Measurements from ENCODE around the gene STAMBPL1.
"Not testable (repeated sequence)": the region's sequence is repeated elsewhere in the genome, so short reads cannot be mapped to it uniquely, and the experiment has no call there.

Gene STAMBPL1

DNA sequence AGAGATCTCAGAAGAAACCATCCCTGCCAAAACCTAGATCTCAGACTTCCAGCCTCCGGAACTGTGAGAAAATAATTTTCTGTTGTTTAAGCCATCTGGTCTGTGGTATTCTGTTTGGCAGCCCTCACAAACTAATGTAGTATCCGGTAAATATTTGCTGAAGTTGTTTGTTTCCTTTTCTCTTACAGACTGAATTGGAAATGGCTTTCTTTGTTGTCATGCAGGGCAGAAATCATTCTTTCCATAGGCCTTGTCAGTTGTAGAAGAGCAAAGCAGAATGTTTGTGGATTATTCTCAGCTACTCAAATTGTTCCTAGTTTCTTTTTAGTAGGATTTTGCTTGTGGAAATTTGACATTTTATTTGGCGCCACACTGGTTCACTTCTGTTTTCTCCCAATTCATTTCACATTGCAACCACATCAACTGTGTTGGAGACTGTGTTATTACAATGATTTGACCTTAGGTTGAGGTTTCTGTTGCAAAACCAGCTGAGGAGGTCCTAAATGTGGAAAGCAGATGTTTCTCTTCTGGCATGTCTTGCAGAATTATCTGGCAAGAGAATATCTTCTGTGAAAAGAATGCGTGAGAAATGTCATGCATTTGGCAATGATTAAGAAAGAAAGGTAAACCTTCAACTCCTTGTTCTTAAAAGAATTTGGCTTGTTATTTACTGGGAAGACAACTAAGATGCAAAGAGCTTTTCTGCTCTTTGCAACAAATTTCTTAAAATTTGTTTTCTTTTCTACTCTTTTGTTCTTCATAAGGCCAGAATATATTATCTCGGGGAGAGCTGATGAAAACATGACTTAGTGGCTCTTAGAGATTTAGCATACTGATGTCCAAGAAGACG, 46.7 kb downstream of the STAMBPL1 start:
- DNase-seq: no peak

DNA sequence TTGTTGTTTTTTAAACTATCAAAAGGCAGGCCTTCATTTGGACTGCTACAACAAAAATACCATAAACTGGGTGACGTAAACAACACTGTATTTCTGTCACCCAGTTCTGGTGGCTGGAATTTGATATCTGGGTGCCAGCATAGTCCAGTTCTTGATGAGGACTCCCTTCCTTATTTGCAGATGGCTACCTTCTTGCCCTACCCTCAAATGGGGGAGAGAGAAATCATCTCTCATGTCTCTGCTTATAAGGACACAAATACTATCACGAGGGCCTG, 47.3 kb downstream of the STAMBPL1 start:
- no peak for DNase-seq

DNA sequence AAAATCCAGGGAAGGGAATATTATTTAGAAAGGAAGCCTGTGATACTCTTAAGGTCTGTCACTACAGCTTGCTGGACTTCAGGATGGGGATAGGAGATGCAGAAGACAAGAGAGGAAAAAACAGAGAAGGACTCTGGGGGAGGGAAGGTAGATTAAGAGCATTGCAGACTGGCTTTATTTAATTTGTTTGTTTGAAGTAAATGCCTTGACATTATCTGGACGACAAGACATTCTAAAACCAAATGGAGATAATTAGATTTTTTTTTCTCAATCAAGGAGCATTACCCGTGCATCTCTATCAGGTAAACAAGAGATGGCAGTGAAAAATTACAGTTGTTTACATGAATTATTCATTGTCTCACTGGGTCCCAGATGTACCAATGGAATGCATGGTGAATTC, 48.2 kb downstream of the STAMBPL1 start:
- DNase-seq: no peak

DNA sequence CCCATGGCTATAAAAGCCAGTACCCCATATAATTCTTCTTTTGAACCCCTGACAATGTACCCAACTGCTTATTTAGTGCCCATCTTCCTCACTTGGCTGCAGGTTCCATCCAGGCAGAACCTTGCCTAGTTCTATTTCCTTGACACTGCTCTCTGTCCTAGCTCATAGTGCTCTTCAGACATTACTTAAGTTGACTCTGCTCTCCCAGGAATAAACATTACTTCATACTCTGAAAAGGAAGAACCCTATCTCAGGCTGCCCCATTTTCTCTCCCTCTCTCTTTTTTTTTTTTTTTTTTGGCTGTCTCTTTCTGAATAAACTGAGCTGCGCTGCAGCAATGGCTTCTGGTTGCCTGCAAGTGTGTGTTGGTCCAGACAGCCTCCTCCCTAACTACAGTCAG, 51.5 kb downstream of the STAMBPL1 start:
- no peak for DNase-seq

DNA sequence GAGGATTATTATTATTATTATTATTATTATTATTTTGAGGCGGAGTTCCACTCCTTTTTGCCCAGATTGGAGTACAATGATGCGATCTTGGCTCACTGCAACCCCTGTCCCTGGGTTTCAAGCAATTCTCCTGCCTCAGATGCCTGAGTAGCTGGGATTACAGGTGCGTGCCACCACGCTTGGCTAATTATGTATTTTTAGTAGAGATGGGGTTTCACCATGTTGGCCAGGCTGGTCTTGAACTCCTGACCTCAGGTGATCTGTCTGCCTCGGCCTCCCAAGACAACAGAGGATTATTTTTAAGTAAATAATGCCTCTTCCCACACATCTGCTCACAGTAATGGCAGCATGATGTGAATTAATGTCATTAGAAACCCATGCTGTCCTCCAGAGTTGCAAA, 52.0 kb downstream of the STAMBPL1 start:
- not testable (repeated sequence) for DNase-seq

DNA sequence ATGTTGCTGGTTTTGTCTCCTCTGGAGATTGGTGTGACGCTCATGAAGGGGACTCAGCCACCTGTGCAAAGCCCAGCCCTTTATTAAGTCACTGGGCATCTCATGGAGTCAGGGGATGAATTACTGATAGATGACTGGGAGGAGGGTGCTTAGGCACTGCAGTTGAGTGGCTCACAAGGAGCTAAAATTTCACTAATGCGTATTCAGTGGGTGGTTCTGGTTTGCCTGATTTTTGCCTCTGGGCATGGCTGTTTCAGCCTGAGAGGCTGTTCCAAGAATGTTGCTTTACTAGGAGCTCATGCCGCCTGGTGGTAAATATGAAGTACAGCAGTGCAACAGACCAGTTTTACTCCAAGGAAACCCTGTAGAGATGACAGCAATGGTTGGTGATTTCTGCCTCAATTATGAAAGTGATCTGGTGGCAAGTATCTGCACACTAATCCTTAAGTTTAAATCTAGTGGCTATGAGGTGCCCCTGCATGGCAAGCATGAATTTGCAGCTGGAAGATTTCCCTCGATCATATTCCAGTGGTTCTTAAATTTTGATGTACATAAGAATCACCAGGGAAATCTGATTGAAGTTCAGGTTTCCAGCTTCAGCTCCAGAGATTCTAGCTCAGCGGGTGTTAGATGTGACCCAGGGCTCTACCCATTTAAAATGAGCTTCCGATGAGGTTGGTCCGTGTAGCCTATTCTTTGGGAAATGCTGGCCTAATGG, 52.7 kb downstream of the STAMBPL1 start:
- DNase-seq: peak; percentile 70

DNA sequence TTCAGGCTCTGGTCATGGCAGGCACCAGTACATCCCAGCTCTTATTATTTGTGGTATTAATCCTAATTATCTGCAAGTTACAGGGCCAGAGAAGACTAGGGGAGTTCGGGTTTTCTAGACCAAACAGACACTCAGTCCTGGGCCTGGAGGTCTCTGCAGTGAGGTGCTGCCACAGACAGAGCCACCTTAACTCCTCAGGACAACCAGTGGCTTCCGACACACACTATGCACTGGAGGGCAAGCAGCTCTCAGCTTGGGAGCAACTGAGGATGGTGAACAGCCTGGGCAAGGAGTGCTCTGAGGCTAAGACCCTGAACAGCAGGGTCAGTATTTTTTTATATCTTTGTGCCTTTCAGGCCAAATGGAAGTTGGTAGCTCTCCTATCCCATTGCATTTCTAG, 53.5 kb downstream of the STAMBPL1 start:
- DNase-seq: no peak

DNA sequence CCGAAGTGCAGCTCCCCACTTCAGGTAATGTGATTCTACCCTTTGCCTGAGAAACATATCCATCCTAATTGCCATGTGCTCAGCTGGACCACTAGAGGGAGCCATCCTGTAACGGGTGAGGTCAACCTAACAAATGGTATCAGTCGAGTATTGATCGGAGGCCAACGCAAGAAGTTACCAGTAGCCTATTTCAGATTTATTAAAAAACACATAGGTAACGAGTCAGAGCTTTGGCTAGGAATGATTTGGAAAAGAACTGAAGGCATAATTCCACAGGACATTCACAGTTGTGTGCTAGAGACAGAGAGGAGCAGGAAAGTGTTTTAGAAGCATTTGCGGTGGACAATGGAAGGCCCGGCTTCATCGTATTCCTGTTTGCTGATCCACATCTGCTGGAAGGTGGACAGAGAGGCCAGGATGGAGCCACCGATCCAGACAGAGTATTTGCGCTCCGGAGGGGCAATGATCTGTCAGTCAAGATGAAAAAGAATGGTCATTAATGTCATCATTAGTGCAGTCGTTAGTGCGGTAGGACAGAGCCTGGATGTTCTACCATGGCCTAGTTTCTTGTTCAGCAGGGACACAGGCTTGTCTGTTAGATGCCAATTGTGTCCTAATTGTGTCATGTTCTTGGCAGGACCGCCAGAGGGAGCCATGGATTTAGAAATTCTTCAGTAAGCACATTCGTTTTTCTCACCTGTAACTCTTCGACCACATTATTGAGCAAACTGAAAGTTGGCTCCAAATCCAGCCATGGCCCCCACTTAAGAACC, 55.0 kb downstream of the STAMBPL1 start:
- peak; percentile 66 for DNase-seq

DNA sequence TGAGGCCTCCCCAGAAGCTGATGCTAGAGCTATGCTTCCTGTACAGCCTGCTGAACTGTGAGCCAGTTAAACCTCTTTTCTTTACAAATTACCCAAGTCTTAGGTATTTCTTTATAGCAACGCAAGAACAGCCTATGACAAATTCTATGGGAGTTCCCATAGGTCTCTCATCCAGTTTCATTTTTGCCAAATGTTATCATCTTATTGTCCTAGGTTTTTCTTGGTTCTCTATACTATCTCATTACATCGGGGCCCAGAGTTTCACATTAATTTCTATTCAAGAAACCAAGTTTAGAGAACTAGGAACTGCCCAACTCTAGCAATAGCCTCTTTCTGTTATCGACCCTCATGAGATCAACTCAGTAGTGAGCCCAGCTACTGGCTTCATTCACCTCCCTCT, 56.6 kb downstream of the STAMBPL1 start:
- no peak for DNase-seq

DNA sequence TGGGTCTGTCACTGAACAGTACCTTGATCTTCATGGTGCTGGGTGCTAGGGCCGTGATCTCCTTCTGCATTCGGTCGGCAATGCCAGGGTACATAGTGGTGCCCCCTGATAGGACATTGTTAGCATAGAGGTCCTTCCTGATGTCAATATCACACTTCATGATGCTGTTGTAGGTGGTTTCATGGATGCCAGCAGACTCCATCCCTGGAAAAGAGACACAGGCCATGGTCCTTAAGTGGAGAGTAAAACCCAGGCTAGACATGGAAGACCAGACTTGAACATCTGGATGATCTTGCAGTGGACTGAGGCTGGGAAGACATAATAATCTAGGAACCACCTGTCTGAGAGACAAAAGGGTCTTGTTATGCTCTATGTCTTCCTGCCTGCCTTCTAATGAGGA, 58.0 kb downstream of the STAMBPL1 start:
- no peak for DNase-seq

DNA sequence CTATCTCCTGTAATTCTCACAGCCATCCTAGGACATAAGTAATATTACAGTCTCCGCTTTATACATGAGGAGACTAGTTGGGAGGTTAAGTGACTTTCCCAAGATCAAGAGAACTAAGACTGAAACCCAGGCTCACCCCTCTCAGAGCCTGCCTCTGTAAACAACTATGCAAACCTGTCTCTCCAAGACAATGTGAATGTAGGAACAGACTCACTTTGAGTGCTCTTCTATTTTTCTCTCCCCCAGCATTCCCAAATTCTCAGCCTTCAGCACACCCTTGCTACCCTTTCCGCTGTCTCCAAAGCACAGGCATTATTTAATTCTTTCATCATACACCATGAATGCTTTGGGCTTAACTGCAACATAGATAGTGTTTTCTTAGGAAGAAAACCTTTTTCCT, 58.9 kb downstream of the STAMBPL1 start:
- DNase-seq: no peak

DNA sequence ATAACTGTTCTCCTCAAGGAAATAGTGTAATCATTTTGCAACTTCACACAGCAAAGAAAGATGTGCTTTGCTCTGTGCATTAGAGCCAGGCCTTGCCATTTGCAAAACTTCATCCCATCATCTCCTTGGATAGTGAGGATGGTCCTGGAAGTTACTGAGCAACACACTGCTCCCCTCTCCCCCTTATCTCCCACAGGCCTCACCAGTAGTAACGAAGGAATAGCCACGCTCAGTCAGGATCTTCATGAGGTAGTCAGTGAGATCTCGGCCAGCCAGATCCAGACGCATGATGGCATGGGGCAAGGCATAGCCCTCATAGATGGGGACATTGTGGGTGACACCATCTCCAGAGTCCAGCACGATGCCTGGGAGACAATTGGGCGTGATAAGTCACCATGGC, 61.0 kb downstream of the STAMBPL1 start:
- DNase-seq: no peak

DNA sequence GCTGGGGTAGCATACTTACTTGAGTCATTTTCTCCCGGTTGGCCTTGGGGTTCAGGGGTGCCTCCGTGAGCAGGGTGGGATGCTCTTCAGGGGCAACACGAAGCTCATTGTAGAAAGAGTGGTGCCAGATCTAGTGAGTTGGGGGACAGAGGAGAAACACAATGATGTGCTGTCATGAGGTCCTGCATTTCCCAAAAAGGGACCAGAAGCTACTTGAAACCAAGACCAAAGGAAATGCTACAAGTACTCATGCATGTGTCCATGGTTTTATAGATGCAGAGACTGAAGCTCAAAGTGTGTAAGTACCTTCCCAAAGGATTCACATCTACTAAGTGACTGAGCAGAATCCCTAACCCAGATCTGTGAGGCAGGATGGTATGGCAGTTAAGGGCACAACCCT, 63.7 kb downstream of the STAMBPL1 start:
- no peak for DNase-seq

DNA sequence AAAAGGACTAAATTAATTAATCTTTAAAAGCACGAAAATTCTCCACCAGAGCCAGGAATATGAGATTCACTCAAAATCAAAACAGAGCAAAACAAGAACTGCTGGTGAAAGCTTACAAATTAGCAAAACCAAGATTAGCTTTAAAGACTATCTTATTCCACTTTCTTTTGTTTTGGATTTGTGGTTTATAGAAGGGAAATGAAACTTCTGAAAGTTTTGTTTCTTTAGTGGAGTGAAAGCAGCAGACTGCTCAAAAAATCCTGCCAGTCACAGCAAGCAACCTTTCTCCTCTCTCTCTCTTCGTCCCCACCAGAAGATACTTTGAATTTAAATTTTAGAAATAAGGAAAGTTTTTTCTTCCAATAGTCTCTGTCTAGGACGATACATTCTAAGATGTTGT, 64.8 kb downstream of the STAMBPL1 start:
- DNase-seq: no peak

DNA sequence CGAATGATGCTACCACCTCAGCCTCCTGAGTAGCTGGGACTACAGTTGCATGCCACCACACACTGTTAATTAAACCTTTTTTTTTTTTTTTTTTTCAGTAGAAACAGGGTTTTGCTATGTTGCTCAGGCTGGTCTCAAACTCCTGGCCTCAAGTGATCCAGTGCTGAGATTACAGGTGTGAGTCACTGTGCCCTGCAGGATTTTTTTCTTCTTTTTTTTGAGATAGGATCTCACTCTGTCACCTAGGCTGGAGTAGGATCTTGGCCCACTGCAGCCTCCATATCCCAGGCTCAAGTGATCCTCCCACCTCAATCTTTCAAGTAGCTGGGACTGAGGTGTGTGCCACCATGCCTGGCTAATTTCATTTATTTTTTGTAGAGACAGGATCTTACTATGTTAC, 66.2 kb downstream of the STAMBPL1 start:
- no peak for DNase-seq

DNA sequence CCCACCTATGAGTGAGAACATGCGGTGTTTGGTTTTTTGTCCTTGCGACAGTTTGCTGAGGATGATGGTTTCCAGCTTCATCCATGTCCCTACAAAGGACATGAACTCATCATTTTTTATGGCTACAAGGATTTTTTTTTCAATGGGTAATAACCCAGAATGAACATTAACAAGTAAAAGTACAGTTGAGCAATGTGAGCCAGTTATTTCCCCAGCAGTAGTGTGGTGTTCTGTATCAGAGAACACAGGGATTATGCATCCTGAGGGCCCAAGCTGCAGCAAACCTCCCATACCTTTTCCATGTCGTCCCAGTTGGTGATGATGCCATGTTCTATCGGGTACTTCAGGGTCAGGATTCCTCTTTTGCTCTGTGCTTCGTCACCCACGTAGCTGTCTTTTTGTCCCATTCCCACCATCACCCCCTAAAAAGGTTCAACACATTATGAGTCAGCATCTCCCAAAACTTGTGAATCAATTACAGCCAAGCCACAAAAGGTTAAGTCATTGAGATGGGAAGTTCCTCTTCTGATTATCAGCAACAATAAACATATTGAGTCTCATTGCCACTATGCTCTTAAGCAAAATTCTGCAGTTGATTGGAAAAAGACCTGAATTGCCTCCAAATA, 67.0 kb downstream of the STAMBPL1 start:
- no peak for DNase-seq

DNA sequence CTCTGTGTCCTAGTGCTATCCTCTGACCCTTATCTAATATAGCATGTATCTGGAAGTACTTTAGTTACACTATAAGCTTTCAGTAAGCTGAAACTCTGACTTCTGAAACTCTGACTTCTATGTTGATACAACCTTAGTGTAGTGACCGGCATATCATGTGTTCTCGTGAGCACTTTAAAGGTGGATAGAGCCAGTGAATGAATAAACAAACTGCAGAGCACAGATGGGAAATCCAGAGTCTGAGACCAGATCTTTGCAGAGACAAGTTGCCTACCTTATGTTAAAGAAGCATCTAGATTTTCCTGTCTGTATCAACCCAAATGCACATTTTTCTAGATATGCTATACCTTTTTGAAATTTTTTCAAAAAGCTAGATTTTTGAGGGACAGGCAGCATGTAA, 69.0 kb downstream of the STAMBPL1 start:
- no peak for DNase-seq

DNA sequence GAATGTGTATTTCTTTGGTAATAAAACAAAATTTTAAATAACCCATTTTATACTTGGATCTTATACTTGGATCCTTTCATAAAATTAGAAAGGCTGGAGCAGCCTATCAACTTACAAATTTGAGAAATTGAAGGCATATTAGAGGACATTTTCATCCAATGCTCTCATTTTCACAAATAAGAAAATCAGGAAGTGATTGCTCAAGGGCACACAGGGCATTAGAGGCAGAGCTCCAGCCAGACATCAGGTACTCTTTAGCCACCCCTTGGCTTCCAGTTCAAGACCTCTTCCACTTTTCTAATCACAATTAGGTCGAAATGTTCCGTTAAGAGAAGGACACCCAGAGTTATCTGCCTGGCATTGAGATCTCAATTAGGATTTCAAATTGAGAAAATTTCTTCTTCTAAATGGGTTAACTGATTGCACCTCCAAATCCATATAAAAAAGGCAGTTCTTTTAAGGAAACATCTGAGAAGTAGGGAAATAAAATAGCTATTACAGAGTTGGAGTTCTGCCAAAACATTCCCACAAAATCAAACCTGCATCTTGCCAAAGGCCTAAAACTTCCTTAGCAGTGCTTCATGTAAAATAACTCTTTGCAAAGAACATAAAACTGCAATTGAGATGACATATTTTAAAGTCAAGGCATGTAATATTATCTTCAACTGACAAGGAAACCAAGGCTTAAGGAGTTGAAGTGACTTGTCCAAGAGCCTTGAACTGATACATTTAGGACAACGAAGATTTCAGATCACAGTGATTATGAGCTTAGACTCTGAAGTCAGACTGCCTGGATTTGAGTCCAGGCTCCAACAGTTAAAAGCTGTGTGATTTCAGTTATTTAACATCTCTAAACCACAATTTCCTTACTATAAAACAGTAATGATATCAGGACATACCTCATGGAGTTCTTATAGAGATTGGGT, 70.1 kb downstream of the STAMBPL1 start:
- no peak for DNase-seq

DNA sequence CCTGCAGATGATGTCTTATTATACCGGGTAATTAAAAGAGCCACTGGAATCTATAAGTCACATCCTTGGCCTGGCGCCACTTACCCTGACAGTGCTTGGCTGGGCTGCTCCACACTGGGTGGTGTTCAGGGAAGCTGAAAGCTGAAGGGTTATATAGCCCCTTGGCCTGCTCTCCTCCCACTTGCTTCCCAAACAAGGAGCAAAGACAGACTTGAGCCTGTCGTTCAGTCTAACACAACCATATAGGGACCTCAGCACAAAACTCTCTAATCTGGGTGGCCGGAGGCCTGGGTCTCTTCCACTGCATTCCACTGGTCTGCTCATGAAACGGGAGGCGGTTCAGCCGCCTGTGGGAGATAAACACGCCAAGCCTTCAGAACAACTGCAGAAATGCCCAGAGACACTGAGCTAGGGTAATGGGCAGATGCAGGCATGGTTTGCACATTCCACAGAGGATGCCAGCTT, 72.6 kb downstream of the STAMBPL1 start, which contains the start of gene ACTA2:
Gene ACTA2 (minus strand): TSS at position 127 of the 465 bp plus-strand sequence. CDS start 3,843 bp downstream, outside the sequence.
- no peak for DNase-seq

DNA sequence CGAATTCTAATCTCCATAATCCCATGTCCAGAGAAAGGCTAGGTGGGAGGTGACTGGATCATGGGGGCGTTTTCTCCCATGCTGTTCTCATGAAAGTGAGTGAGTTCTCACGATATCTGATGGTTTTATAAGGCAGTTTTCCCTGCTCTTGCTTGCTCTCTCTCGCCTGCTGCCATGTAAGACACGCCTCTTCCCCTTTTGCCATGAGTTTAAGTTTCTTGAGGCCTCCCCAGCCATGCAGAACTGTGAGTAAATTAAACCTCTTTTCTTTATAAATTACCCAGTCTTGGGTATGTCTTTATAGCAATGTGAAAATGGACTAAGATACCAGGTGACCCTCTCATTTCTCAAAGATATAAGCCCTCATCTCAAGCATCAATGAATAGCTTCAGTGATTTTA, 73.6 kb downstream of the STAMBPL1 start:
- no peak for DNase-seq

DNA sequence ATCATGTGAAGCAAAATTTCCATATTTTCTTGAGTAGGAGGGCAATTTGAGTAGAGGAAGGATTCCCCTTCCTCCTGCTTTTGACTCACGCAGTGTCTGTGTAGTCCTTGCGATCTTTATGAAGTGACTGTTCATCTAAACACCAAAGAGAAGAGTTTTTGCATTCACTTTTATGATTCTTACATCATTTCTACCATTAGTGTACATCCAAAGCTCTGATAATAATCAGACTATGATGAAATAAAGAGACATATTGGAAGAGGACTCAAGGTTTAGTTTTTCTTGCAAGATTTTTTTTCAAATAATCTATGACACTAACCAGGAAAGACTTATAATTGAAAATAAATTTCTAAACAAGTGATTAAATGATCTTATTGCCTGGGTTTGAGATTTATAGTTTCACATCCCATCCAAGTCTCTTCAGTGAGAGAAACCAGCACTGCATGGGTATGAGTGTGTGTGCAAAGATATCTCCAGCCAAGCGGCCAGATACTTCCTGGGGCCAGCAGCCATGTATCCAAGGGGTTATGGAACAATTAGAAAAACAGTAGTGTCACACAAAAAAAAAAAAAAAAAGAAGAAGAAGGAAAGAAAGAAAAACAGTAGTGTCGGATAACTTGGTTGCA, 74.5 kb downstream of the STAMBPL1 start:
- DNase-seq: no peak

DNA sequence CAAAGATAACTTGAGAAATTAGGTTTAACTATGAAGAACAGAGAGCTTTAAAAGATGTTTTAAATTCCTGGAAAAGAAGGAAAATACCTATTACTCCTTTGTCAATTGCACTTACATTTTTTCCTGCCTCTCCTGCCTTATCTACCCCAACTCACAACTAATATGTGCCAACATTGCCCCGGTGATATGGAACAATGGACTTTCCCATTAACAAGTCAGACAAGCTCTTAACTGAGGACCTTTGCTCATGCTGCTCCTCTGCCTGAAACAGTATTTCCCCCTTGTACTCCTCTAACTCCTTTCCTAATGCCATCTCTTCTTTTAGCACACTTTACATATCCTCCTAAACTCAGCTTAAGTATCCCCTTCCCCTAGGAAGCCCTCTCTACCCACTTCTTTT, 77.3 kb downstream of the STAMBPL1 start:
- no peak for DNase-seq

All from NCI-H2227 treated with DMSO at 0.1 percent for 48 hours (cell line).